ENCODE results near the gene RNF169. TPM values are rescaled to one million over a fixed set of nuclear protein-coding genes. Genes with fewer than 3 reads are reported as not detected.

The RNF169 gene
- total RNA-seq, 4 donors from 2014 or later, result 26.0 to 31.8 (median 29.3) TPM

- WGBS, 2 donors (ENCODE audit: low coverage in 1 of 2), result 95% methylated on average over 4 of the region's 9 CpGs; no CpG with 5 or more reads in 1 of the 2 donors
- Histone ChIP-seq H3K36me3 (peaks cover 0 to 48% of the 10 kb centered on the region in 2 donors), H3K4me1 (no peaks in the 10 kb centered on the region), H3K4me3 (no peak overlapping the region), H3K9me3 (no peaks in the 10 kb centered on the region), H3K27ac (no peak overlapping the region), H3K27me3 (no peaks in the 10 kb centered on the region)
- TF ChIP-seq EP300 (IDR thresholded peaks at IDR 0.05), result no peak
- TF ChIP-seq POLR2AphosphoS5 (IDR thresholded peaks at IDR 0.05), result no peak
- TF ChIP-seq CTCF (IDR thresholded peaks at IDR 0.05), result no peak
- TF ChIP-seq POLR2A (IDR thresholded peaks at IDR 0.05), result no peak
- no peak for ATAC-seq
These were observed 42.9 kb downstream of the RNF169 start for GRCh38 chr11:74791333-74792100.

- no peaks in the 10 kb centered on the region for H3K36me3 ChIP-seq
- H3K27ac ChIP-seq, result no peak overlapping the region
- H3K9me3 ChIP-seq, result no peaks in the 10 kb centered on the region
- no peaks in the 10 kb centered on the region for H3K27me3 ChIP-seq
- H3K4me3 ChIP-seq, result no peak overlapping the region
- ATAC-seq, result no peak
- no peak for TF ChIP-seq EP300 (IDR thresholded peaks at IDR 0.05)
- TF ChIP-seq POLR2AphosphoS5 (IDR thresholded peaks at IDR 0.05), result no peak
- no peak for TF ChIP-seq CTCF (IDR thresholded peaks at IDR 0.05)
- TF ChIP-seq POLR2A (IDR thresholded peaks at IDR 0.05), result no peak
- 58 to 80% methylated on average over 3 of the region's 3 CpGs for WGBS, 2 donors (ENCODE audit: low coverage in 1 of 2)
- peaks cover 0 to 32% (median 0%) of the 10 kb centered on the region in 3 donors for H3K4me1 ChIP-seq
These were observed 57.6 kb downstream of the RNF169 start for GRCh38 chr11:74806267-74806666.

- H3K4me3 ChIP-seq, result no peak overlapping the region
- no peak overlapping the region for H3K27ac ChIP-seq
- TF ChIP-seq POLR2AphosphoS5 (IDR thresholded peaks at IDR 0.05) (no peak), CTCF (IDR thresholded peaks at IDR 0.05) (no peak), EP300 (IDR thresholded peaks at IDR 0.05) (no peak), POLR2A (IDR thresholded peaks at IDR 0.05) (no peak)
These were observed 61.2 kb downstream of the RNF169 start for GRCh38 chr11:74809801-74810200.

GRCh38 chr11:74815966-74816365 is 67.3 kb downstream of the RNF169 start:
- WGBS, 2 donors (ENCODE audit: low coverage in 1 of 2), result 59 to 66% methylated on average over 3 of the region's 3 CpGs
- peaks cover 0 to 25% of the 10 kb centered on the region in 2 donors for H3K36me3 ChIP-seq
- ATAC-seq, result no peak
- no peaks in the 10 kb centered on the region for H3K9me3 ChIP-seq
- no peaks in the 10 kb centered on the region for H3K27me3 ChIP-seq
- H3K4me3 ChIP-seq, result no peak overlapping the region
- H3K4me1 ChIP-seq, result peaks cover 0 to 24% (median 5%) of the 10 kb centered on the region in 3 donors
- no peak overlapping the region for H3K27ac ChIP-seq
- TF ChIP-seq EP300 (IDR thresholded peaks at IDR 0.05) (no peak), POLR2AphosphoS5 (IDR thresholded peaks at IDR 0.05) (no peak), CTCF (IDR thresholded peaks at IDR 0.05) (no peak), POLR2A (IDR thresholded peaks at IDR 0.05) (no peak)

More at GRCh38 chr11:74809801-74810200, 61.2 kb downstream of the RNF169 start:
- peaks cover 0 to 13% of the 10 kb centered on the region in 2 donors for H3K36me3 ChIP-seq
- H3K9me3 ChIP-seq, result no peaks in the 10 kb centered on the region
- no peak for ATAC-seq
- H3K27me3 ChIP-seq, result no peaks in the 10 kb centered on the region
- peaks cover 0 to 32% (median 0%) of the 10 kb centered on the region in 3 donors for H3K4me1 ChIP-seq

- no peak for ATAC-seq
- H3K36me3 ChIP-seq, result peaks cover 0 to 25% of the 10 kb centered on the region in 2 donors
- H3K4me1 ChIP-seq, result peaks cover 0 to 28% (median 5%) of the 10 kb centered on the region in 3 donors
- H3K27ac ChIP-seq, result no peak overlapping the region
- no peak overlapping the region for H3K4me3 ChIP-seq
- 91 to 92% methylated on average over 2 of the region's 2 CpGs for WGBS, 2 donors (ENCODE audit: low coverage in 1 of 2)
- TF ChIP-seq POLR2A (IDR thresholded peaks at IDR 0.05) (no peak), POLR2AphosphoS5 (IDR thresholded peaks at IDR 0.05) (no peak), EP300 (IDR thresholded peaks at IDR 0.05) (no peak), CTCF (IDR thresholded peaks at IDR 0.05) (no peak)
- no peaks in the 10 kb centered on the region for H3K9me3 ChIP-seq
- no peaks in the 10 kb centered on the region for H3K27me3 ChIP-seq
These were observed 68.0 kb downstream of the RNF169 start for GRCh38 chr11:74816664-74817063.
